Erythroblast (primary cell): ENCODE data around the gene SLC25A2.
"Not testable (repeated sequence)": the region's sequence is repeated elsewhere in the genome, so short reads cannot be mapped to it uniquely, and the experiment has no call there.

Experiments
- DNase-seq, 2 experiments: peaks; one replicate each; lab custom pipeline; 2025; lab: John Stamatoyannopoulos, UW
- GATA1 ChIP-seq: IDR thresholded peaks from 2 replicates; pipeline ENCODE4 v1.6.1; 2011; ENCODE audit warnings: low read depth, mild to moderate bottlenecking, control low read depth, low read length, moderate library complexity
- POLR2A ChIP-seq: IDR thresholded peaks from 2 replicates; pipeline ENCODE4 v1.6.1; 2011; ENCODE audit warnings: mild to moderate bottlenecking, low read length

Gene SLC25A2

DNA sequence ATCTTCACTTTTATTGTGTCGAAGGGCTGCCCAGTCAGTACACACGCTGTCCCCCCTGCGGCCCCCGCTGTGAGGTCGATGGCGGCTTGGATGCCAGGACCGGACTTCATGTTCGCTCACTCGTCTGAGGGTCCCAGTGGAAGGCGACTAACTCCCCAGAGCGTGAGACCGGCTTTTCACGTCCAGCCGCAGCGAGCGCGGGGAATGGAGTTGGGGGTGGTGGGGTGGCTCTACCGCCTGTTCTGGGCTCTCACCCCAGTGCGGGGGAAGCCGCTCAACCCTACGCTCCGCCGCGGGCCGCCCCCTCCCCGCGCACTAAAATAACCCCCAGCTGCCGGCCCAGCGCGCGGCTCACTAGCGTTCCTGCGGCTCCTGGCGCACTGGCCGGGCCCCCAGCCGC is at the start of gene SLC25A2:
Gene SLC25A2 (minus strand): TSS at position 294 of the 400 bp plus-strand sequence. CDS start 184 bp downstream, at position 110.
- no peak for DNase-seq
- TF ChIP-seq GATA1 = no peak
- TF ChIP-seq POLR2A = no peak

- no peak for DNase-seq
- TF ChIP-seq GATA1 (no peak), POLR2A (no peak)
These were observed 47.7 kb upstream of the SLC25A2 start for GRCh38 chr5:141351591-141351990.

DNA sequence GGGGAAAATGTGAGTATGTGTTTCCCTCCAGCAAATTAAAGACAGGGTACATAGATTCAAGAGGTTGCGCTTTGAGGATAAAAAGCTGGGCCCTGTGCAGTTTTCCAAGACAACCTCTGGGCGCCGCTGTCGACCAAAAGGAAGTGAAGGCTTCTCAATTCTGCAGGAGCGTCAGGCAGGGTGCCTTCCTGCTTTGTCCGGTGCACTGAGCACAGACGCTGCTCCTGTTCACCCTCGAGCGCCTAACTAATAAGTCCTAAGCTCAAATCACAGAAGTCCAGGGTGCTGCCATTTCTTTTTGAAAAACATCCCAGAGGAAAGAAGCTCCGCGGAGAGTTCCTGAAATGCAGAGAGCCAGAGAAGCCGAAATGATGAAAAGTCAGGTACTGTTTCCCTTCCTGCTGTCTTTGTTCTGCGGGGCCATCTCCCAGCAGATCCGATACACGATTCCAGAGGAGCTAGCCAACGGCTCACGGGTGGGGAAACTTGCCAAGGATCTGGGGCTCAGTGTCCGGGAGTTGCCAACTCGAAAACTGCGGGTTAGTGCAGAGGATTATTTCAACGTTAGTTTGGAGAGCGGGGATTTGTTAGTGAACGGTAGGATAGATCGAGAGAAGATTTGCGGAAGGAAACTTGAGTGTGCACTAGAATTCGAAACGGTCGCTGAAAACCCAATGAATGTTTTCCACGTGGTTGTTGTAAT is 46.2 kb upstream of the SLC25A2 start, which contains the start of gene PCDHGB1:
Gene PCDHGB1 (plus strand): TSS at position 183 of the 703 bp plus-strand sequence. CDS start 162 bp downstream, at position 345.
- TF ChIP-seq GATA1 (no peak), POLR2A (no peak)
- peak; percentile 10 to 20 for DNase-seq

GRCh38 chr5:141346017-141346416 is 42.2 kb upstream of the SLC25A2 start:
- DNase-seq = not testable (repeated sequence)

DNA sequence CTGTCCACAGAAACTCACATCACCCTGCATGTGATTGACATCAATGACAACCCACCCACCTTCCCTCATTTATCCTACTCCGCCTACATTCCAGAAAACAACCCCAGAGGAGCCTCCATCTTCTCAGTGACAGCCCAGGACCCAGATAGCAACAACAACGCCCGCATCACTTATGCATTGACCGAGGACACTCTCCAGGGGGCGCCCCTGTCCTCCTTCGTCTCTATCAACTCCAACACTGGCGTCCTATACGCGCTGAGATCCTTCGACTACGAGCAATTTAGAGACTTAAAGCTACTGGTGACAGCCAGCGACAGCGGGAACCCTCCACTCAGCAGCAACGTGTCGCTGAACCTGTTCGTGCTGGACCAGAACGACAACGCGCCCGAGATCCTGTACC is 41.5 kb upstream of the SLC25A2 start:
- no peak for TF ChIP-seq POLR2A
- TF ChIP-seq GATA1 = no peak

DNA sequence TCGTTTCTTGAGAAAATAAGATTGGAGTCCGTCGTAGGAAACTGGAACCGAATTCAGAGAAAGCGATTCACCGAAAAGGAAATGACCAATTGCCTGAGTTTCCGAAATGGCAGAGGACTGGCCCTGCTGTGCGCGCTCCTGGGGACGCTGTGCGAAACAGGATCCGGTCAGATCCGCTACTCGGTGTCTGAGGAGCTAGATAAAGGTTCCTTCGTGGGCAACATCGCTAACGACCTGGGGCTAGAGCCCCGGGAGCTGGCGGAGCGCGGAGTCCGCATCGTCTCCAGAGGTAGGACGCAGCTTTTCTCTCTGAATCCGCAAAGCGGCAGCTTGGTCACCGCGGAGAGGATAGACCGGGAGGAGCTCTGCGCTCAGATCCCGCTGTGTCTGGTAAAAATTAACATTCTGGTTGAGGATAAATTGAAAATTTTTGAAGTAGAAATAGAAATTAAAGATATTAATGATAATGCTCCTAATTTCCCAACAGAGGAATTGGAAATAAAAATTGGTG is 40.2 kb upstream of the SLC25A2 start:
- DNase-seq = no peak

More for the DNA sequence above, 41.5 kb upstream of the SLC25A2 start:
- no peak for DNase-seq

GRCh38 chr5:141343242-141343952 is 39.5 kb upstream of the SLC25A2 start, which contains the start of gene PCDHGA3:
Gene PCDHGA3, plus strand, starts transcription at chr5:141343829. Its CDS starts 205 bp downstream, at chr5:141344034.
- peak; percentile 25 to 32 for DNase-seq

More for the DNA sequence above, 40.2 kb upstream of the SLC25A2 start:
- TF ChIP-seq GATA1 (no peak), POLR2A (no peak)

DNA sequence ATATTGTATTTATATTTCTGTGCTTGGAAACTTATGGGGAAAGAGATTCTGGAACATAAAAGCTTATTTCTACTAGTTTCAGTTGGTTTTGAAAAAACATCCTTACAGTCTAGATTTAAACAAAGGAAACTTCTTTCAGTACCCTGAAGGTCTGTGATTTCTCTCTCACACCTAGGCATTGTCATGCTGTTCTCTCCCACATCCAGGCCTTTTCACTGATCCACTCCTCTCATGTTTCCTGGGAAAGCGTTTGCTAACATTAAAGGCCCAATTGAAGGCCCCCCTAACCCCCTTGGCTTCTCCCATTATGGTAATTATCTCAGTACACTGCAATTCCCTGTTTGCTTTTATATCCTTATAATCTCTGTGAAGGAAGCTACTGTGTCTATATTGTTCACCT is 38.9 kb upstream of the SLC25A2 start:
- TF ChIP-seq POLR2A (no peak), GATA1 (no peak)
- DNase-seq = no peak

More at GRCh38 chr5:141343242-141343952, 39.5 kb upstream of the SLC25A2 start, which contains the start of gene PCDHGA3:
- TF ChIP-seq GATA1 (no peak), POLR2A (no peak)

GRCh38 chr5:141340781-141341354 is 37.0 kb upstream of the SLC25A2 start:
- DNase-seq = not testable (repeated sequence)

- peak; percentile 8 to 25 for DNase-seq
These were observed 34.9 kb upstream of the SLC25A2 start, which contains the start of gene PCDHGA2 for GRCh38 chr5:141338538-141339306. Gene PCDHGA2, plus strand, starts transcription at chr5:141338760.

DNA sequence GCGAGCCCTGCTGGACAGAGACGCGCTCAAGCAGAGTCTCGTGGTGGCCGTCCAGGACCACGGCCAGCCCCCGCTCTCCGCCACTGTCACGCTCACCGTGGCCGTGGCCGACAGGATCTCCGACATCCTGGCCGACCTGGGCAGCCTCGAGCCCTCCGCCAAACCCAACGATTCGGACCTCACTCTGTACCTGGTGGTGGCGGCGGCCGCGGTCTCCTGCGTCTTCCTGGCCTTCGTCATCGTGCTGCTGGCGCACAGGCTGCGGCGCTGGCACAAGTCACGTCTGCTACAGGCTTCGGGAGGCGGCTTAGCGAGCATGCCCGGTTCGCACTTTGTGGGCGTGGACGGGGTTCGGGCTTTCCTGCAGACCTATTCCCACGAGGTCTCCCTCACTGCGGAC is 28.7 kb upstream of the SLC25A2 start:
- not testable (repeated sequence) for DNase-seq

More at GRCh38 chr5:141338538-141339306, 34.9 kb upstream of the SLC25A2 start, which contains the start of gene PCDHGA2:
- no peak for TF ChIP-seq POLR2A
- no peak for TF ChIP-seq GATA1

- no peak for DNase-seq
These were observed 26.6 kb upstream of the SLC25A2 start, which contains the start of gene PCDHGA1 for GRCh38 chr5:141330299-141331080. Gene PCDHGA1, plus strand, starts transcription at chr5:141330514.

GRCh38 chr5:141328231-141328630 is 24.4 kb upstream of the SLC25A2 start:
- TF ChIP-seq GATA1 (no peak), POLR2A (no peak)
- DNase-seq = no peak

More at GRCh38 chr5:141330299-141331080, 26.6 kb upstream of the SLC25A2 start, which contains the start of gene PCDHGA1:
- TF ChIP-seq GATA1 (no peak), POLR2A (no peak)
